Liver (tissue), 9 donors: ENCODE data around the gene DNMBP. TPM values are rescaled to one million over a fixed set of nuclear protein-coding genes. Genes with fewer than 3 reads are reported as not detected.
A peak's percentile ranks its signal among the peaks of the same experiment; 100 is the strongest.

Source experiments
- DNase-seq: peaks from one replicate; pipeline ENCODE4 v3.0.0-alpha.2; 2017; ENCODE audit warnings: low spot score
- H3K27ac ChIP-seq, 2 donors: one replicate each; pipeline ENCODE4 v1.7.0; 2013; ENCODE audit warnings: inconsistent platforms in 2 of 2, low read length in 2 of 2, control low read depth in 1 of 2, low read depth in 1 of 2, mild to moderate bottlenecking in 1 of 2
- H3K27me3 ChIP-seq, 4 donors: one replicate each; pipeline versions ENCODE4 v1.6.1 to v1.7.0; 2013; ENCODE audit warnings: low read length in 3 of 4, inconsistent platforms in 1 of 4, mild to moderate bottlenecking in 1 of 4, moderate library complexity in 1 of 4; ENCODE audit not compliant: control insufficient read depth in 4 of 4, insufficient read depth in 4 of 4
- H3K36me3 ChIP-seq, 4 donors: one replicate each; pipeline versions ENCODE4 v1.6.1 to v1.7.0; 2013; ENCODE audit warnings: low read length in 3 of 4, mild to moderate bottlenecking in 3 of 4, low read depth in 1 of 4, moderate library complexity in 1 of 4; ENCODE audit not compliant: control insufficient read depth in 4 of 4, insufficient read depth in 3 of 4
- H3K4me1 ChIP-seq, 4 donors: one replicate each; pipeline versions ENCODE4 v1.6.1 to v1.7.0; 2013; ENCODE audit warnings: low read length in 3 of 4, mild to moderate bottlenecking in 3 of 4, moderate library complexity in 1 of 4; ENCODE audit not compliant: control insufficient read depth in 4 of 4, insufficient read depth in 4 of 4
- H3K4me3 ChIP-seq, 3 donors: one replicate each; pipeline versions ENCODE4 v1.6.1 to v1.7.0; 2013; ENCODE audit warnings: low read length in 3 of 3, control low read depth in 1 of 3, low read depth in 1 of 3, mild to moderate bottlenecking in 1 of 3
- H3K9ac ChIP-seq, 2 donors: one replicate each; pipeline ENCODE4 v1.7.0; 2013; ENCODE audit warnings: low read length in 2 of 2, mild to moderate bottlenecking in 2 of 2, moderate library complexity in 2 of 2, control low read depth in 1 of 2, low read depth in 1 of 2
- H3K9me3 ChIP-seq, 4 donors: one replicate each; pipeline versions ENCODE4 v1.6.1 to v1.7.0; 2013; ENCODE audit warnings: low read length in 3 of 4; ENCODE audit not compliant: control insufficient read depth in 4 of 4
- ATF3 ChIP-seq: IDR thresholded peaks from 2 replicates; pipeline ENCODE4 v1.6.1; 2016; ENCODE audit warnings: antibody characterized with exemption
- EGR1 ChIP-seq, 2 donors: IDR thresholded peaks; 2 replicates each; pipeline ENCODE4 v1.6.1; 2016 to 2018; ENCODE audit warnings: antibody characterized with exemption in 2 of 2, low read depth in 2 of 2
- FOXA1 ChIP-seq: IDR thresholded peaks from 2 replicates; pipeline ENCODE4 v1.6.1; 2016; ENCODE audit warnings: antibody characterized with exemption
- FOXA2 ChIP-seq: IDR thresholded peaks from 2 replicates; pipeline ENCODE4 v1.6.1; 2016; ENCODE audit warnings: antibody characterized with exemption
- HNF4A ChIP-seq, 2 donors: conservative IDR thresholded peaks; 2 replicates each; pipeline ENCODE4 v1.6.1; 2016; ENCODE audit warnings: antibody characterized with exemption in 2 of 2, mild to moderate bottlenecking in 2 of 2
- HNF4G ChIP-seq: IDR thresholded peaks from 2 replicates; pipeline ENCODE4 v1.6.1; 2016; ENCODE audit warnings: antibody characterized with exemption
- JUND ChIP-seq, 2 donors: IDR thresholded peaks; 2 replicates each; pipeline ENCODE4 v1.6.1; 2016; ENCODE audit warnings: antibody characterized with exemption in 2 of 2
- MAX ChIP-seq: IDR thresholded peaks from 2 replicates; pipeline ENCODE4 v1.6.1; 2016; ENCODE audit warnings: antibody characterized with exemption
- NR2F2 ChIP-seq: IDR thresholded peaks from 2 replicates; pipeline ENCODE4 v1.6.1; 2016; ENCODE audit warnings: antibody characterized with exemption
- RAD21 ChIP-seq, 2 donors: IDR thresholded peaks; 2 replicates each; pipeline ENCODE4 v1.6.1; 2016; ENCODE audit warnings: antibody characterized with exemption in 2 of 2, mild to moderate bottlenecking in 2 of 2
- RXRA ChIP-seq, 2 donors: IDR thresholded peaks; 2 replicates each; pipeline ENCODE4 v1.6.1; 2017 to 2018; ENCODE audit warnings: antibody characterized with exemption in 2 of 2, mild to moderate bottlenecking in 1 of 2
- SP1 ChIP-seq: IDR thresholded peaks from 2 replicates; pipeline ENCODE4 v1.6.1; 2018; ENCODE audit warnings: antibody characterized with exemption, mild to moderate bottlenecking
- TAF1 ChIP-seq: conservative IDR thresholded peaks from 2 replicates; pipeline ENCODE4 v1.6.1; 2016; ENCODE audit warnings: antibody characterized with exemption, mild to moderate bottlenecking
- YY1 ChIP-seq: IDR thresholded peaks from 2 replicates; pipeline ENCODE4 v1.6.1; 2016; ENCODE audit warnings: antibody characterized with exemption, mild to moderate bottlenecking
- WGBS: extraction: QIAGEN DNeasy Blood & Tissue Kit; methylation state at CpG from one replicate; pipeline ENCODE4 v1.1.7; 2013; 5-methylcytosine and 5-hydroxymethylcytosine counted together
- polyA plus RNA-seq, 2 donors: library from polyadenylated mRNA; stranded (reverse) in 1 of 2; unstranded in 1 of 2; fragments of 200-250 nt in 1 of 2; fragments of >200 nt in 1 of 2; fragmentation: Nextera tagmentation in 1 of 2; extraction: Ambion mirVana in 1 of 2; gene quantifications; one replicate each; pipeline versions ENCODE4 v1.2.1 to v1.2.3, GENCODE V29; 2013 to 2015
- total RNA-seq, 2 donors: library from RNA; depleted of rRNA; stranded (reverse); fragments of >200 nt; gene quantifications; one replicate each; pipeline ENCODE4 v1.2.3, GENCODE V29; 2014
- TF ChIP-seq, protein P1 (sequence below): fragments of 150-350 bp; IDR thresholded peaks from 2 replicates; pipeline ENCODE4 v1.5.1; 2017; ENCODE audit warnings: improper control_type of control experiment, low read depth, low read length; ENCODE audit not compliant: missing input control
- TF ChIP-seq, protein P2 (sequence below): IDR thresholded peaks from 2 replicates; pipeline ENCODE4 v1.6.1; 2016; ENCODE audit warnings: antibody characterized with exemption
- donor health status: healthy.
- donor health status: healthy.
- donor health status: healthy.
- donor health status: healthy.
- donor health status: healthy.

Gene DNMBP
- total and polyA plus RNA-seq, 4 donors, result 3.8 to 12.6 (median 5.3) TPM

GRCh38 chr10:99995269-99995668 is 14.5 kb downstream of the DNMBP start (continued):
- TF ChIP-seq ATF3 (no peak), NR2F2 (no peak), FOXA1 (no peak), HNF4G (no peak), RAD21 (IDR thresholded peaks at IDR 0.05) (no peak), HNF4A (conservative IDR thresholded peaks at IDR 0.05) (no peak), RXRA (IDR thresholded peaks at IDR 0.05) (no peak), YY1 (no peak), FOXA2 (no peak), TAF1 (no peak), JUND (IDR thresholded peaks at IDR 0.05) (no peak)

DNA sequence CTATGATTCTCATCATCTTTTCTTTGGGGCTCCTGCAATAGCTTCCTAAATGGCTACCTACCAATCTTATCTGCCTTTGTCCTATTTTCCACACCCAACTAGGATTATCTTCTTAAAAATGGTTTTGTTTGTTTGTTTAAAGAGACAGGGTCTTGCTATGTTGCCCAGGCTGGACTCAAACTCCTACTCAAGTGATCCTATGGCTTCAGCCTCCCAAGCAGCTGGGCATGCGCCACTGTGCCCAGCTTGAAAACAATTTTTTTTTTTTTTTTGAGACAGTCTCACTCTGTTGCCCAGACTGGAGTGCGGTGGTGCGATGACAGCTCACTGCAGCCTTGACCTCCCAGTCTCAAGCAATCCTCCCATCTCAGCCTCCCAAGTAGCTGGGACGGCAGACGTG is 14.9 kb downstream of the DNMBP start:
- WGBS, result 95% methylated on average over 5 of the region's 5 CpGs
- no peaks in the 10 kb centered on the region for H3K9me3 ChIP-seq
- H3K36me3 ChIP-seq, result no peaks in the 10 kb centered on the region
- peak overlapping the region; percentile 0 to 2 for H3K27ac ChIP-seq
- H3K4me3 ChIP-seq, result no peak overlapping the region
- no peak overlapping the region for H3K9ac ChIP-seq
- H3K27me3 ChIP-seq, result no peaks in the 10 kb centered on the region
- DNase-seq, result no peak
- TF ChIP-seq JUND (IDR thresholded peaks at IDR 0.05), result no peak
- TF ChIP-seq TAF1, result no peak
- TF ChIP-seq HNF4A (conservative IDR thresholded peaks at IDR 0.05), result no peak
- no peak for TF ChIP-seq RAD21 (IDR thresholded peaks at IDR 0.05)
- no peak for TF ChIP-seq SP1
- TF ChIP-seq YY1, result no peak
- no peak for TF ChIP-seq FOXA2
- TF ChIP-seq, protein P1, sequence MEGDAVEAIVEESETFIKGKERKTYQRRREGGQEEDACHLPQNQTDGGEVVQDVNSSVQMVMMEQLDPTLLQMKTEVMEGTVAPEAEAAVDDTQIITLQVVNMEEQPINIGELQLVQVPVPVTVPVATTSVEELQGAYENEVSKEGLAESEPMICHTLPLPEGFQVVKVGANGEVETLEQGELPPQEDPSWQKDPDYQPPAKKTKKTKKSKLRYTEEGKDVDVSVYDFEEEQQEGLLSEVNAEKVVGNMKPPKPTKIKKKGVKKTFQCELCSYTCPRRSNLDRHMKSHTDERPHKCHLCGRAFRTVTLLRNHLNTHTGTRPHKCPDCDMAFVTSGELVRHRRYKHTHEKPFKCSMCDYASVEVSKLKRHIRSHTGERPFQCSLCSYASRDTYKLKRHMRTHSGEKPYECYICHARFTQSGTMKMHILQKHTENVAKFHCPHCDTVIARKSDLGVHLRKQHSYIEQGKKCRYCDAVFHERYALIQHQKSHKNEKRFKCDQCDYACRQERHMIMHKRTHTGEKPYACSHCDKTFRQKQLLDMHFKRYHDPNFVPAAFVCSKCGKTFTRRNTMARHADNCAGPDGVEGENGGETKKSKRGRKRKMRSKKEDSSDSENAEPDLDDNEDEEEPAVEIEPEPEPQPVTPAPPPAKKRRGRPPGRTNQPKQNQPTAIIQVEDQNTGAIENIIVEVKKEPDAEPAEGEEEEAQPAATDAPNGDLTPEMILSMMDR, result no peak
- TF ChIP-seq HNF4G, result no peak
- no peak for TF ChIP-seq EGR1 (IDR thresholded peaks at IDR 0.05; ENCODE audit: low read depth in 2 of 2)
- TF ChIP-seq NR2F2, result no peak
- TF ChIP-seq, protein P2, sequence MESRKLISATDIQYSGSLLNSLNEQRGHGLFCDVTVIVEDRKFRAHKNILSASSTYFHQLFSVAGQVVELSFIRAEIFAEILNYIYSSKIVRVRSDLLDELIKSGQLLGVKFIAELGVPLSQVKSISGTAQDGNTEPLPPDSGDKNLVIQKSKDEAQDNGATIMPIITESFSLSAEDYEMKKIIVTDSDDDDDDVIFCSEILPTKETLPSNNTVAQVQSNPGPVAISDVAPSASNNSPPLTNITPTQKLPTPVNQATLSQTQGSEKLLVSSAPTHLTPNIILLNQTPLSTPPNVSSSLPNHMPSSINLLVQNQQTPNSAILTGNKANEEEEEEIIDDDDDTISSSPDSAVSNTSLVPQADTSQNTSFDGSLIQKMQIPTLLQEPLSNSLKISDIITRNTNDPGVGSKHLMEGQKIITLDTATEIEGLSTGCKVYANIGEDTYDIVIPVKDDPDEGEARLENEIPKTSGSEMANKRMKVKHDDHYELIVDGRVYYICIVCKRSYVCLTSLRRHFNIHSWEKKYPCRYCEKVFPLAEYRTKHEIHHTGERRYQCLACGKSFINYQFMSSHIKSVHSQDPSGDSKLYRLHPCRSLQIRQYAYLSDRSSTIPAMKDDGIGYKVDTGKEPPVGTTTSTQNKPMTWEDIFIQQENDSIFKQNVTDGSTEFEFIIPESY, result no peak
- TF ChIP-seq ATF3, result no peak
- no peak for TF ChIP-seq FOXA1
- TF ChIP-seq MAX, result no peak
- H3K4me1 ChIP-seq, result peaks cover 0 to 11% (median 4%) of the 10 kb centered on the region in 4 donors
